ENCODE measurements around the gene RAI1.

RAI1 gene

DNA sequence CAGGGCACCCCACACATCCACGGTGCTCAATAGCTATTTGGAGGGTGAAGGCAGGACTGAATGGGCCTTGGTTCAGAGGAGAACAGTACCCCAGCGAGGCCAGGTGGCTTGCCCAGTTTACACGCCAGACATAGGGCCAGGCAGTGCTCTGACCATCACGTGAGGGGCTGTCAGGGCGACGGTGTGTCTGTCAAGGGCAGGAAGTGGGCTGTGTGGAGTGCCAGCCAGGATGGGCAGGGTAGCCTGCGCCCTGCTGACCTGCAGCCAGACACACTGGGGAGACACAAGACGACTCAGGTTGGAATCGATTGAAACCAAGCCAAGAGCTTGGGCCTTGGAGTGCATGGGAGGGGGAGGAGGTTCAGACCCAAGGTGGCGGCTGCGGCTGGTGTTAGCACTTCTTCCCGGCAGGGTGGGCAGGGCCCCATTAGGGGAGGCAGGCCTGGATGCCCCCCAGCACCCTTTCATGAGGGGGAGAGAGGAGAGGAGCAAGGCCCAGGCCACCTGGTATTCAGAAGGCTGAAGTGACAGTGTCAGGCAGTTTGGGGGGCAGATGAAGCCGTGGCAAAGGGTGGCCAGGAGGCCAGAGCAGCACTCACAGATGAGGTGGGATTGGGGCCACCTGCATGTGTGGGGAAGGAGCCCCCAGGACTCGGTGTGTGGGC lies 87.3 kb downstream of the RAI1 start:
- ATAC-seq = no peak

DNA sequence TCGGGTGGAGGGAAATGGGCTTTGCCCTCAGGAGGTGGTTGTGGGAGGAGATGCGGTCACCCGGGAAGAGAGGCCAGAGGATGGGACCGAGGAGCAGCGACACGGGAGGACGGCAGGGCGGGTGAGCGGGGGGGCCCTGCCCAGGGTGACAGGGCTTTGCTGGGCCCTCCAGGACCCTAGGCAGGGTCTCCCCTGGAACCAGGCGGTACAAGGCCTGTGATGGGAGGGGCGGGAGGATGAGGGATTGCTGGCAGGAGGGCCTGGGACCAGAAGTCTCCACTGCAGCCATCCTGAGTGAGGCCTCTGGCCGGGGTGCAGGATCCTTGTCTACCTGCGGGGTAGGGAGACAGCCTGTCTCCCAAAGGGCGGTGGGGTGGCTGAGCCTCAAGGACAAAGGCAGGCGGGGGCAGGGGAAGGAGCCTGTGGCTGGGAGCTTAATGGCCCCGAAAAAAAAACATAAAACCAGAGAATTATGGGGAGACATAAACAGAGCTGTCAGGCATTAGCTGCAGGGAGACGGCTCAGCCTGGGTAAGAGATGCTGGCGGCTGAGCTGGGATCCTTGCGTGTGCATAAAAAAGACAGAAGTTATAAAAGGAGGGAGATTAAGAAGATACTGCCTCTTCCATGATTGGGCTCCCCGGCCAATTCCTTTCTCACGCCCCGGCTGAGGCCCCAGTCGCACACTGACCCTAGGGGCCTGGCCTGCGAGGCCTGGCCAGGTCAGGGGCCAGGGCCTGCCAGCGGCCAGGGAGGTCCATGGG lies 88.8 kb downstream of the RAI1 start:
- no peak for ATAC-seq

DNA sequence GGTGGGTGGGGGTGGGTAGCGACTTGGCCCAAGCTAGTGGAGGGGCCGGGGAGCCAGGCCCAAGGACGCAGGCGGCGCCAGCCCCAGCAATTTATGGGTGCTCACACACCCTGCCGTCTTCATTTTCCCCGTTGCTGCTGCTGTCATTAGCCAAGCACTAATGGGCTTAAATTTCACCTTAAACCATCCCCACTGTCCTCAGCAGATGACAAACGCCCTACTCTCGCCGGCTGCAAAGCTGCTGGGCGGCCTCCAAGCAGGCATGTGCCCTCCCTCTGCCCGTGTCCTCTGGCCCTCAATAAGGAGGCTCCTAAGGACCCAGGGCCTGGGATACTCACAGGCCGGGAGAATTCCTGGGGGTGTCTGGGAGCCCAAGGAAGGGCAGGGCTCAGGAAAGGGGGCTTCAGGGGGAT lies 89.4 kb downstream of the RAI1 start:
- ATAC-seq = no peak

DNA sequence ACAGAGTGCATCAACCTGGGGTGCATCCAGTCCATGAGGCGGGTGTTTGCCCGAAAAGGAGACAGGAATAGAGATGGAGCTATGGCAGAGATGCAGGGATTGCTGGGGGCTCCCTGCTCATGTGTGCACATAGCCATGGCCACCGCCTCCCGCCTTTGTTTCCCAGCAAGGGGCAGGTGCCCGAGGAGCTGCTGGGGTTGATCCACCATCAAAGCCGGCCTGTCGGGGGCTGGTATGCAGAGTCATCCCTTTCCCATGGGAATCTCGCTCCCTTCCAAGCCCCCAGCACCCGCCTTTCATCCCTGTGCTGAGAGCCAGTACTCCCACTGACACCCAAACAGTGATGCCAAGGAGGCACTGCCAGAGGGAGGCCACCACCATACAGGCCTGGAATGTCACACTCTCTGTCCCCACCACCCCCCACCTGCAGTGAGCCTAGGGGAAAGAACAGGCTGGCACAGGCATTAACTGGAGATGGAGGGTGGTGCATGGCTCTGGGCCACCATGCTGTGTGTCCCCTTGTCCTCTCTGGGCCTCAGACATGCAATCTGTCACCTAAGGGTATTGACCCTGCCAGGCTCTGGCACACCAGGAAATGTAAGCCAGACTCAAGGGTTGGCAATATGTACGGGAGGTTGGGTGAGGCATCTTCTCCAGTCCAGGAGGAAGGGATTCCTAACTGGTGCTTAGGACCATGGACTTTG lies 90.4 kb downstream of the RAI1 start:
- no peak for ATAC-seq

DNA sequence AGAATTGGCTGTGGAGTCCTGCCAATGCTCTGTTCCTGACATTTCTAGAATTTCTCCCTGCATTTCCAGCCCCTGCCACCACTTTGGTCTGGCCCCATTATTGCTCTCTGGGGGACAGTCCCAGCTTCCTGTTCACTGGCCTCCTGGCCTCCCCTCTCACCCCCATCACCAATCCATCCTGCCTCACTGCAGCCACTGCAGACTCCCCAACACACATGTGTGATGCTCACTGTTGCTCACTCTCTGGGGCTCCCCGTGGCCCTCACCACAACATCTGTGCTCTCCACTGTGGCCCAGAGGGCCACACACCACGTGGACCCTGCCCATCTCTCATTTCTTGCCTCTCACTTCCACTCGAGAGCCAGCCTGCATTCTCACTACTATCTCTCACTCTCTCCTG lies 91.0 kb downstream of the RAI1 start:
- no peak for ATAC-seq

DNA sequence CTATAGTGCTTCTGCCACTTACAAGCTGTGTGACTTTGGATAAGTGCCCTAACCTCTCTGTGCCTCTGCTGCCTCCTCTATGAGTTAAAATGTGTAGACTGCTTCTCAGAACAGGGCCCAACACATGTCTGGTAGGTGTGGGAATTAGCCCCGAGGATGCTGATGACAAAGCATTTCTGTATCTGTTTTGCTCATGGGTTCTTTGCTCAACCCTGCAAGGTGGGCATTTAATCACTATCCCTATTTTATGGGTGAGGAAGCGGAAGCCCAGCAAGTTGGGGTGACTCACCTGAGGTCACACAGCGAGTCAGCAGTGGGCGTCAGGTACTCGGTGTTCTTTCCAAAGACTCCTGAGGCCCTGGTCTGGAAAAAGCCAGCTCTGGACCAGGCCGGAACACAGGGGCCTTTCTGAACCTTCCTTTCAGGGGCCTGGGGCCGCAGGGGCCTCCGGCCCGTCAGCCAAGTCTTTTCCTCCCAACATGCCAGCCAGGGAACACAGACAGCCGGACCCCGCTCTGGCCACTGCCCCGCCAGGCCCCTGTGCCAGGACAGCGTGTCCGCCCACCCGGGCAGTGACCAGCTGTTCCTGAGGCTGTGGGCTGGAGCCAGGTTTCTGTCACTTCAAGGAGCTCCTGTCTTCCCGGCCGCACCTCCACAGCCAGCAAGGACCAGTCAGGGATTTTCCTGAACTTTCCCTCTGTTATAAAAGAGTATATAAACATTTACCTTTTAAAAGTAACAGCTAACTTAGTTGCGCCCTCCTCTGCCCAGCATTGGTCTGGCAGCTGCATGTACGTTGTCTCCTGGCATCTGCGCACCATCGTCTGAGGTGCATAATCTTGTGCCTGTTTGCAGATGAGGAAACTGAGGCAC lies 93.0 kb downstream of the RAI1 start:
- peak in 1 of 2 donors; percentile 20 for ATAC-seq

DNA sequence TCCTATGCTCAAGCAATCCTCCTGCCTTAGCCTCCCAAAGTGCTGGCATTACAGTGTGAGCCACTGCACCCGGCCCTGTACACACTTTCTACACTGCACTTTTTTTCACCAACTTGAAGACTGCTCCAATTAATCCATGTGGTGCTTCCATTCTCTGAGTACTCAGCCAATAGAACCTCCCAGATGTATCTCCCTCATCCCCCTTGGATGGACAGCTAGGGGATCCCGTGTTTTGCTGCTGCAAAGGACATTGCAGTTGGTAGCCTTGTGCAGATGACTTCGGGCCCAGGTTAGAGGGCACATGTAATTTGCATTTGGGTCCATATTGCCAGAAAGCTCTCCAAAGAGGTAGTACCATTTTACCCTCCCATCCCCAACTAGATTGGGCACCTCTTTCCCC lies 95.6 kb downstream of the RAI1 start:
- ATAC-seq = no peak

DNA sequence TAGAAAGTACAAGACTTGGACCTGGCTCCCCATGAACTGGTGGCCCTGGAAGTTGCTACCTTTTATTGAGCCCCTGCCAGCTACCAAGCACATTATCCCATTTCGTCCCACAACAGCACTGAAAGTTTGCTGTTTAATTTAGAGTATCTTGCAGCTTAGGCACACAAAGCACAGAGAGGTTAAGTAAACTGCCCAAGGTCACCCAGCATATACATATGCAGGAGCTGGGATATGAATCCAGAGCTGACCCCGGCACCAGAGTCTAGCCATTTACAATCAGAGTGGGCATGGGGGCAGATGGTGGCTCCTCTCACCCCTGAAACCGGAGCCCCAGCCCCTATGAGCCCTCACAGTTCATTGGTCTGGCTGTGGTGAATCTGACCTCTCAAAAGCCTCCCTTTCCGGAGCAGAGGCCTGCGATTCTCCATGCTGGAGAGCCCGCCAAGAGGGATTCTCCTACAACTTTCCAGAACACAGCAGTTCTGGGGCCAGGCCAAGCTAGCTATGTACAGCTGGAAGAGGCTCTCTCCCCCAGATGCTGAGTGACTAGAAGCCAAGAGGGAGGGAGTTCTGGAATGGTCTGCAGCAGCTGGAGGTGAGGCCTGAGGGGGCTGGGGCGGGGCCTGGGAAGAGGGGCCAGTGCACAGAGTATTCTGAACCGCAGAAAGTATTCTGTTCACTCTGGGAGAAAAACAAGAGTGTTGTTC lies 97.2 kb downstream of the RAI1 start:
- ATAC-seq = no peak

DNA sequence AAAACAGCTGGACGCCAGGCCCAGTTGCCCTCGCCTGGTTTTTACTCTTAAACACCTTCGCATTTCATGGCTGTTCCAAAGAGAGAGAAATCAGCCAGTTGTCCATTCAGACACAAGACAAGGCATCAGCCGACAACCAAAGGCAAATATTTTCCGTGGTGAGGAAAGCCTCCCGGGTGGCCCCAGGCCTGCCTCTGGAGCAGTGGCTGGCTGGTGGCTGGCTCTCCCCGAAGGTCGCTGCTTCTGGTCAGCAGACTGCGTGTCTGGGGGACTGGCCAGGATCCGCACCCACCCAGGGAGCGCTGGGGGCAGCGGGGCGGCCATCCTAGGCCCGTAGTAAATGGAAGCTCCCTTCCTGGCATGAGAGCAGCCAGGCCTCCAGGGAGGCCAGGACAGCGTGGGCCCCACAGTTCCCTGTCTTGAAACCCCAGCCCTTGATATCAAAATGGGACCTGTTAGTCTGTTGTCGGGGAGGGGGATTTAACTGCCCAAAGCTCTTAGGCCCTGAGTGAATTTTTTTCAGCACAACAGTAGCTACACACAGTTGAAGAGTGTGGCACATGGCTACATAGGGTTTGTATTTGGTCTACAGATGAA lies 97.9 kb downstream of the RAI1 start:
- ATAC-seq = no peak

DNA sequence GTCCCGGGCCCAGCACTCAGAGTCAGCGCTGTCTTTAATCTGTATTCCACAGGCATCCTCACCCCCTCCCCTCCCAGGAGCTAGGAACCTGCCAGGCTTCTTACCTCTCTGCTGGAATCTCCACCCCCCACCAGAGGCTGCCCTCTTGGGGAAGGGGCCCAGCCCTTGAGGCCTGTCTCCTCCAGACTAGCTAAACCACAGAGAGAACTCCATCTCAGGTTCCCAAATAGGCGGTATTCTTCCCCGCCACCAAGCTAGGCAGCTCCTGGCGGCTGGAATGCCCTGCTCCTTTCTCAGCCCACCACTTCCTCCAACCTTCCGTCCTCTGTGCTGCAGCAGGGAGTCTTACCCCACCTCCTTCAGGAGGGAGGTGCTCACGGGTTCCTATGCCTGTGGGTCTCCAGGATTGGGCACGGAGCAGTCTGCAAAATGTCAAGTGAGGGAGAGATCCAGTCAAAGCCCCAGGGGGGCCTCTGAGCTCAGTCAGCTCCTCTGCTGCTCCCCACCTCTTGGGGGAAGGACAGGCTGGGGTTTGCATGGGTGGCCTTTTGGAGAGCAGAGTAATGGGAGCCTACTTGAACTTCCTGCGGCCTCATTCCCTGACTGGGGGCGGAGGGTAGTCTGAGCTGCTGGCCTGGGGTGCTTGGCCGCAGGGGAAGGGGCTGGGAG lies 99.8 kb downstream of the RAI1 start:
- ATAC-seq = no peak

DNA sequence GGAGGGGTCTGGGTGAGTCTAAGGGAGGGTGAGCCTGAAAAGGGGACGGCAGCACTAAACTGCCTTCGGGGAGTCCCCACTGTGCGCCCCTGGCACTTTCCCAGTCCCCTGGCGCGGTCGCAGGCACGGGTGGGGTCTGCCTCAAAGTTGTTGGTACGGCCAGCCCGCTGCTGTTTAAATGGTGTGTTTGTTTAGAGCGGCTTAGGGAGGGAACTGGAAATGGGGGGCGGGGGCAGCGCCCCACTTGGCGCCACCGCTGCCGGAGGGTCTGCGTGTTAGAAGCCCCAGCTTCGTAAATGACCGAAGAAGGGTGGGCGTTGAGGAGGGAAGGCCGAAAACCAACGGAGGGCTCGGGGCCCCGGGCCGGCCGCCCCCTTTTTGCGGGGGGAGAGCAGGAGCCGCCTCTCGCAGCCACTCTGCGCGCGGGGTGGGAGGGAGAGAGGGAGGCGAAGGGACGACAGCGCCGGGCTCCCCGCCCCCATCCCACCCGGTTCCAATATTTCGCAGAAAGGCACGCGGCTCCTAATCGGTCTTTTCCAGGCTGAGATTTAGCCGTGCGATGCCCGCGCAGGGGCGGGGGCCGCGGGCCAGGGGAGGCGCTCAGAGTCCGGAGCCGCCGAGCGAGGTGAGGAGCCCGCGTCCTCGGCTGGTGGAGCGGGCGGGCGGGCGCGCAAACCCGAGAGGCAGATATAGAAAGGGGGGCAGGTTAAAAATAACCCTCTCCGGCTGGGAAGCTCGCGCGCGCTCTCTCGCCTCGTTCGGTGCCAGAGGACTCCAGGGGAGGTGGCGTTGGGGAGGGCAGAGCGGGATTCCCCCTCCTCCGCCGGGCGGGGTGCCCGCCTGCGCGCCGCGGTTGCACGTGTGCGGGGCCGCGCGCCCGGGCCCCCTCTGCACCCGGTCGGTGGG lies 100.6 kb downstream of the RAI1 start:
- peak; percentile 11 to 16 for ATAC-seq

DNA sequence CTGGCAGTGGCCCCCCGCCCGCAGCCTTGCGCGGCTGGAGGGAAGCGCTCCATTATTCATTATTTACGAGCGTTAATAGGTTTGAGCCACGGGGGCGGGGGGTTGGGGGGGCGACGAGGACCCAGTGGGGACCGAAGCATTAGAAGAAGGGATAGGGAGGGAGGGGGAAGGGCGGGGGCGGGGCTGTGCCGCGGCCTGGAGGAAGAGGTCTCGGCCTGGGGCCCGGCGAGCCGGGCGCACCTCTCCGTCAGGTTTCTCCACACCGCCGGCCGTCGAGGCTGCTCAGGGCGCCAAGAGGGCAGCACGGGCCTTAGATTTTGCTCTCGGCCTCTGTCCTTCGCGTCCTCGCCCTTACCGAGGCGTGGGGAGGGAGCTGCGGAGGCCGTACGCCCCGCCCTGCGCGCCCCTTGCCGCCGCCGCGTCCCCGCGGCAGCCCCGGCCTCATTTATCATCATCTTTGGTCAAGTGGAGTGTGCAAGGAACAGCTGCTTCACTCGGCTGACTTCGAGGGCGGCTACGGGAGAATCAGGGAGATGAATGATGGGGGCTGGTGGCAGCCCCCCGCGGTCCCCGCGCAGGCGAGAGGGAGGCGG lies 101.4 kb downstream of the RAI1 start:
- no peak for ATAC-seq

DNA sequence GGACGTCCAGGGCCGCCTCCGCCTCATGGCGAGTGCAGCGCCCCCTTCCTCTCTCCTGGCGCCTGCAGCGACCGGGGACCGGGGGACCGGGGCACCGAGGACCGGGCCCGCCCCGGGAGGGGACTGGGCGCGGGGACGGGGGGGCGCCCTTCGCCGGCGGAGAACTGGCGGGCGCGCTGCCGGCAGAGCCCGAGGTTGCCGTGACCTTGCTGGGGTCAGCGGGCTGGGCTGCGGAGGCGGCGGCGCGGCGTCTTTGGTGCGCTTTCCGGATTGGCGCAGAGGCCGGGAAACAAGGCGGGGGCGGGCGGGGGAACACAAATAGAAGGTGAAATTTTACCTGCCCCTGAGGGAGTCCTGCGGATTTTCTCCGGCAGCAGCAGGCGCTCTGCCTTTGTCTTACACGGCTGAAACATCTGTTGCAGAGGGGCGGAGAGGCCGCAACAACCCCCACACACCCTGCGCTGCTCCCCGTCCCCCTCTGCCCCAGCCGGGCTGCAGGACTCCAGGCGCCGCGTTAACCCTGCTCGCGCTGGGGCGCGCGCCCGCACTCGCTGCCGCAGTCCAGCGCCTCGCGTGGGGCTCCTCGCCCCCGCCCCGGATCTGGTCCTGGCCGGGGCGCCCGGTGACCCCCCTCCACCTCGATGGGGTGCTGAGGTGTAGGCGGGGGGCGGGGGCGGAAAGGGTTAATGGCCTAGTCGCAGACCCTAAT lies 102.0 kb downstream of the RAI1 start:
- ATAC-seq = peak; percentile 34 to 50

DNA sequence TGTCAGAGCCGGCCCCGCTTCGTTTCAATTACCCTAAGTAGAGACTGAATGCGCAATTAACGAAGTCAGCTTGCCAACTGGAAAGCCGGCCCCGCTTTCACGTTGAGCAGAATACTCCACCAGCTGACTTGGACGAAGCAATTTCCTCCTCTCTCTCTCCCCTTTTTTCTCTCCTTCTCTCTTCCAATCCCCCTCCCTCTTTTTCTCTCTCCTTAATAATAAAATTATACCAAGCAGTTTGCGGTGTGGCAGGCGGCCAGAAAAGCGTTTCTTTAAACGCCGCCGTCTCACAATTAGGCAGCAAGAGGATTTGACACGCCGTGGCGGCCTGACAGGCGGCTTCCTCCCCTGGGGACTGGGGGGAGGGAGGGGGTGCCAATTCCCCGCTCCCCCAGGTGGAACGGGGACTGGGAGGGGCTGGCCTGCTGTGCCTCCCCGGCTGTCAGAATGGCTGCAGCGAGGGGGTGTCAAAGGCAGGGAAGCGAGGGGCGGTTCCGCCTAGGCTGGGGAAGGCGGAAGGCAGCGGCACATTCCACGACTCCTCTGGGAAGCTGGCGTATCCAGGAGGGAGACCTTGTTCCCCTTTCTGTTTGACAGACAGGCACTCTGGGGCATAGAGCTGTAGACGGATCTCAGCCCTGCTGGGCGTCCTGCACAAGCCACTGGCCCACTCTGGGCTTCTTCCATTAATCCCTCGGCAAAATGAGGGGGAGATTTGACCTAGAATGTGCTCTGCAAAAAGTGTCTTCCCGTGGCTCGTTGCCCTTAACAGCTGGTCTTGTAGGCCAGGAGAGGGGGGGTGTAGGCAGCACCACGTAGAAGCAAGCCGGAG lies 102.8 kb downstream of the RAI1 start:
- no peak for ATAC-seq

DNA sequence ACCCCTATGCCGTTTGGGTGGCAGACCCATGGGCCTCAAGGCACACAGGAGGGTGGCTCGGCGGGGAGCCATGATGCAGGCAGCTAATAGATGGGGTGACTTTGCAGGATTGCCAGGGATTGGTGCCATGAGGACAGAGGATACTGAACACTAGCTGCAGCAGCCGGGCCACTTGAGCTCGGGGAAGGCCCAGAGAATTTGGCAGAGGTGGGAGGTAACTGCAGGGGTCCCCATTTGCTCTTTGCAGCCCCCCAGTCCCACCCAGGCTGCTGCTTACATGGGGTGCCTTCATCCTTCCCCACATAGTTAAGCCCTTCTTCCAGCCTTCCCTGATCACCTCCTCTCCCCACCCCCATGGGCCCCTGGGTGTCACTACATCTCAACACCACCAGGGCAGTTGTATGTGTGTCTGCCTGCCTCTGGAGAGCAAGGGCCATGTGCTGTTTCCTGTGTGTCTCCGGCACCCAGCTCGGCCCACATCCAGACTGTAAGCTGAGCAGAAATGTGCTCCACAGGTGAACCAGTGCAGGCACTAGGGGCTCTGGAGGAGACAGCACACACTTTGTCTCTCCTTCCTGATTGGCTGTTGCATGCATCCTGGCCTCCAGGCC lies 103.5 kb downstream of the RAI1 start:
- peak in 1 of 2 donors; percentile 39 for ATAC-seq

DNA sequence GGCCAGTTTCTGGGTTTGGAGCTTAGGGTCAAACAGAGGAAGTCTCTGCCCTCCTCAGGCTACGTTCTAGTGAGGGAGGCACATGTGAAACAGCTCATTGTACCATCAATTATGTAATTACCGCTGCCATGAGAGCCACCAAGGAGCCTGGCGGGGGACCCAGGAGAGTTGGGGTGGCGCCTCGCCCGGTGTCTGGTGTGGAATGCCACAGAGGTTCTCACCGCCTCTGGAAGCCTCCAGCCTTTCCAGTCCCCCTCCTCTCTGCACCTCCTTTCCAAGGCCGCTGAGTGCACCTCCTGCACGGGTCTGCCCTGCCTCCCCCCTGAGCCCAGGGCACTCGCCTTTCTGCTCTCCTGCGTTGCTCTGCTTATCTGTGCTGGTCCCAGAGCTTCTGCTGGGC lies 104.1 kb downstream of the RAI1 start:
- no peak for ATAC-seq

DNA sequence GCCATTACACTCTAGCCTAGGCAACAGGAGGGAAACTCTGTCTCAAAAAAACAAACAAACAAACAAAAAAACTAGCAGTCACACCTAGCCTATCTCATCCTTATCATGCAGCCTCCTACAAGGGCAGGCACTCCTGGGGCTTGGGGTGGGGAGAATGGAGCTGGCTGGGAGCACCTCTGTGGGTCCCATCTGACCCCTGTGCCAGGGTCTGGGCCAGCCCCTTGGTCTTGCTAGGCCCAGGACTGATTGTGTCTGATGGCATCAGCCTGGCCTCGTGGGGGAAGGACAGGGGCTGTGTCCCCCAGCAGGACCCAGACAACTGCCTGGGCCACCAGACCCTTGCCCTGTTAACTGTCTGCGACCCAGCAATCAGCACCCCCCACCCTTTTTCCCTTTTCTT lies 105.7 kb downstream of the RAI1 start:
- ATAC-seq = no peak

DNA sequence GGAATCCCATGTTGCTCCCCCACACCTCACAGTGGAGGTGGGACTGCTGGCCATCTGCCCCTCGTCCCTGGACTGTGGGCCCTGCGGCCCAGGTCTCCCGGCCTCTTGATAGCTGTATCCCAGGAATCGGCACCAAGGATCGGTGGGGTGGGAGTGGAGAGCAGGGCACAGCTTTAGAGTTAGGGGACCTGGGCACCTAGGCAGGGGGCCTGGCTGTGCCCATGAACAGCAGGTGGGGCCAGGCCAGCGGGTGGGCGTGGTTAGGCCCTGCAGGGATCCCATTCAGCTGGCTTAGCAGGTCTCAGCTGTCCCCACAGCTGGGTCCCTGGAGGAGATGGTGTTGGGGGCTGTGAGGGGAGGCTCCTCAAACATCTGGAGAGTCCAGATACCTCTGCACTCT lies 106.3 kb downstream of the RAI1 start:
- no peak for ATAC-seq

Measured in activated CD4-positive, CD25-positive, alpha-beta regulatory T cell treated with anti-CD3 and anti-CD28 coated beads, Interleukin-2, amount 50 U/mL, for 24 hours (primary cell).